ENCODE results near the gene PLA2G4B.

GRCh38 chr15:41876007-41876406, 37.4 kb downstream of the PLA2G4B start:
- TF ChIP-seq, protein P1, sequence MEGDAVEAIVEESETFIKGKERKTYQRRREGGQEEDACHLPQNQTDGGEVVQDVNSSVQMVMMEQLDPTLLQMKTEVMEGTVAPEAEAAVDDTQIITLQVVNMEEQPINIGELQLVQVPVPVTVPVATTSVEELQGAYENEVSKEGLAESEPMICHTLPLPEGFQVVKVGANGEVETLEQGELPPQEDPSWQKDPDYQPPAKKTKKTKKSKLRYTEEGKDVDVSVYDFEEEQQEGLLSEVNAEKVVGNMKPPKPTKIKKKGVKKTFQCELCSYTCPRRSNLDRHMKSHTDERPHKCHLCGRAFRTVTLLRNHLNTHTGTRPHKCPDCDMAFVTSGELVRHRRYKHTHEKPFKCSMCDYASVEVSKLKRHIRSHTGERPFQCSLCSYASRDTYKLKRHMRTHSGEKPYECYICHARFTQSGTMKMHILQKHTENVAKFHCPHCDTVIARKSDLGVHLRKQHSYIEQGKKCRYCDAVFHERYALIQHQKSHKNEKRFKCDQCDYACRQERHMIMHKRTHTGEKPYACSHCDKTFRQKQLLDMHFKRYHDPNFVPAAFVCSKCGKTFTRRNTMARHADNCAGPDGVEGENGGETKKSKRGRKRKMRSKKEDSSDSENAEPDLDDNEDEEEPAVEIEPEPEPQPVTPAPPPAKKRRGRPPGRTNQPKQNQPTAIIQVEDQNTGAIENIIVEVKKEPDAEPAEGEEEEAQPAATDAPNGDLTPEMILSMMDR (conservative IDR thresholded peaks at IDR 0.05): no peak
- no peak for TF ChIP-seq EZH2 (IDR thresholded peaks at IDR 0.05; ENCODE audit: low read depth)

All from PC-9 (cell line).